ENCODE results near the gene MAP3K20.

The MAP3K20 gene

DNA sequence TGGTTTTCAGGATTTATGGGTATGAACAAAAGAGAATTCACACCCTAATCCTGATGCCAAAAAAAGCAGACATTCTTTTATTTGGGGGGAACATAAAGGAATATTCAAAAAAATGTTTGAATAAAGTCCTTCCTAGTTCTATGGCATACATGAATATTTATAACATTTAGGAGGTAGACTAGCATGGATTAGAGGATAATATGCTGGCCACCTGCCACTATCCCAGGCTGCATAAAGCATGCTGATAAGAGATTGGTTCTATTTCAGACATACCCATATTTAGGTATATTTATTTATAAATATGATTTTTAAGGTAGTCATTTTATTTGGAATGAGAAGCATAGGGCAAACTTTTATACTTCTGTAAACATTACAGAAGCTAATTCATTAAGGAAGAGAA is 34.9 kb upstream of the MAP3K20 start:
- no peak for TF ChIP-seq POLR2AphosphoS5 (IDR thresholded peaks at IDR 0.05; ENCODE audit: low read depth, low read length)
- no peak for TF ChIP-seq TAF1 (IDR thresholded peaks at IDR 0.05; ENCODE audit: borderline replicate concordance, low read depth, low read length)
- no peak for TF ChIP-seq POLR2A (IDR thresholded peaks at IDR 0.05; ENCODE audit: low read depth, low read length)
- FAIRE-seq (no peak), DNase-seq (ENCODE audit: insufficient read length) (no peak)

- DNase-seq (ENCODE audit: insufficient read length) (no peak), FAIRE-seq (no peak)
- TF ChIP-seq POLR2A (IDR thresholded peaks at IDR 0.05; ENCODE audit: low read depth, low read length) (no peak), POLR2AphosphoS5 (IDR thresholded peaks at IDR 0.05; ENCODE audit: low read depth, low read length) (no peak), TAF1 (IDR thresholded peaks at IDR 0.05; ENCODE audit: borderline replicate concordance, low read depth, low read length) (no peak)
Observed at GRCh38 chr2:173043476-173043875, 32.2 kb upstream of the MAP3K20 start.

GRCh38 chr2:173043897-173044519 is 31.6 kb upstream of the MAP3K20 start:
- TF ChIP-seq POLR2A (IDR thresholded peaks at IDR 0.05; ENCODE audit: low read depth, low read length) (no peak), POLR2AphosphoS5 (IDR thresholded peaks at IDR 0.05; ENCODE audit: low read depth, low read length) (no peak), TAF1 (IDR thresholded peaks at IDR 0.05; ENCODE audit: borderline replicate concordance, low read depth, low read length) (no peak)
- no peak for FAIRE-seq
- DNase-seq (ENCODE audit: insufficient read length): no peak

DNA sequence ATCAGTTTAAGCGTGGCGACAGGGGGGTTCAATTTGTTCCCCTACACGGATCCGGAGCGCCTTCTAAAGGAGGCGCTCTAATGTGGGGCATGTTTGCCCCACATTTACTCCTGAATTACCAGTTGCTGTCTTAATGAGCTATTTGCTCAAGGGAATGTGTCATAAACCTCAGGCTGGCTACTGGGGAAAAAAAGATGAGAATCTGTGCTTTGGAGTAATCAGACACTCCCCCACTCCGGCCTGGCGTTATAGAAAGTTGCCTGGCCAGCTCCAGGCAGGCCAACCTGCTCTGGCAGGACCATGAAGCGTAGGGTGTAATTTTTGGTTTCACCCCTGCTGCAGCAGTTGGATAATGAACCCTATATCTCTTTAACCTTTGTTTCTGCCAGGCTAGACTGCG is 31.0 kb upstream of the MAP3K20 start:
- TF ChIP-seq POLR2A (IDR thresholded peaks at IDR 0.05; ENCODE audit: low read depth, low read length) (no peak), POLR2AphosphoS5 (IDR thresholded peaks at IDR 0.05; ENCODE audit: low read depth, low read length) (no peak), TAF1 (IDR thresholded peaks at IDR 0.05; ENCODE audit: borderline replicate concordance, low read depth, low read length) (no peak)
- FAIRE-seq: no peak
- no peak for DNase-seq (ENCODE audit: insufficient read length)

DNA sequence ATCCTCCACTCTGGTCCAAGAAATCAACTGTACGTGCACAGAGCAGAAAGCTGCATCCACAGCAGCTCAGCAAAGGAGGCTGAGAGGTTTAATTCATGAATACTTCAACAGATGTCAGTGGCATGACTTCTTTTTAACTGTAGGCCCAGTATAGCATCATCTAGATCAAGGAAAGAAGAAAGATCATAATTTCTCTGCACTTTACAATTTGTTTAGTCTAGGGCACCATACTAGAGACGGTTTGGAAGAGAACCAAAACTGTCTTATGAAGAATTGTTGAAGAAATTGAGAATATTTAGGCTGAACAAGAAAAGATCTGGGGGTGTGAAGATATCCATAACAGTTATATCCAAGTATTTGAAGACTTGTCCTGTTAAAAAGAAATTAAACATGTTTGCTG is 30.5 kb upstream of the MAP3K20 start:
- DNase-seq (ENCODE audit: insufficient read length) (no peak), FAIRE-seq (no peak)
- TF ChIP-seq TAF1 (IDR thresholded peaks at IDR 0.05; ENCODE audit: borderline replicate concordance, low read depth, low read length) (no peak), POLR2AphosphoS5 (IDR thresholded peaks at IDR 0.05; ENCODE audit: low read depth, low read length) (no peak), POLR2A (IDR thresholded peaks at IDR 0.05; ENCODE audit: low read depth, low read length) (no peak)

DNA sequence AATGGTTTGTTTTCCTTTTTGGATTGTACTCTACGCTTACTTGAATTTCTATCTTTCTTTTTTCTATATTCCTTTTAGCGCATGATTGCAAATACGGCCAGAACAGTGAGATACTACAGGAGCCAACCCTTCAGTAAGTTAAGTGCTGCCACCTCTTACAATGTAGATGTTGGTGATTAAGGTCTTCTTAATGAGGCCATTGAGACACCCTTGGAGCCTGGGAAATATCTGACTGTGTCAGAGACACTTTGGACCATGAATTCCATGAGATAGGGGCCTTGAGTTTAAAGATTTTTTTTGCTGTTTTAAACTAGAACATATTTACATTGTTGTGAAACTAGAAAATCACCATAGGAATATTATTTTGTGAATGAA is 27.1 kb upstream of the MAP3K20 start:
- TF ChIP-seq POLR2AphosphoS5 (IDR thresholded peaks at IDR 0.05; ENCODE audit: low read depth, low read length): no peak
- TF ChIP-seq POLR2A (IDR thresholded peaks at IDR 0.05; ENCODE audit: low read depth, low read length): no peak
- TF ChIP-seq TAF1 (IDR thresholded peaks at IDR 0.05; ENCODE audit: borderline replicate concordance, low read depth, low read length): no peak
- DNase-seq (ENCODE audit: insufficient read length): no peak
- no peak for FAIRE-seq

- TF ChIP-seq TAF1 (IDR thresholded peaks at IDR 0.05; ENCODE audit: borderline replicate concordance, low read depth, low read length) (no peak), POLR2A (IDR thresholded peaks at IDR 0.05; ENCODE audit: low read depth, low read length) (no peak), POLR2AphosphoS5 (IDR thresholded peaks at IDR 0.05; ENCODE audit: low read depth, low read length) (no peak)
- FAIRE-seq (no peak), DNase-seq (ENCODE audit: insufficient read length) (peak; percentile 10)
Observed at GRCh38 chr2:173048897-173049661, 26.6 kb upstream of the MAP3K20 start.

GRCh38 chr2:173049831-173050230 is 25.8 kb upstream of the MAP3K20 start:
- FAIRE-seq (no peak), DNase-seq (ENCODE audit: insufficient read length) (no peak)
- no peak for TF ChIP-seq POLR2A (IDR thresholded peaks at IDR 0.05; ENCODE audit: low read depth, low read length)
- no peak for TF ChIP-seq TAF1 (IDR thresholded peaks at IDR 0.05; ENCODE audit: borderline replicate concordance, low read depth, low read length)

DNA sequence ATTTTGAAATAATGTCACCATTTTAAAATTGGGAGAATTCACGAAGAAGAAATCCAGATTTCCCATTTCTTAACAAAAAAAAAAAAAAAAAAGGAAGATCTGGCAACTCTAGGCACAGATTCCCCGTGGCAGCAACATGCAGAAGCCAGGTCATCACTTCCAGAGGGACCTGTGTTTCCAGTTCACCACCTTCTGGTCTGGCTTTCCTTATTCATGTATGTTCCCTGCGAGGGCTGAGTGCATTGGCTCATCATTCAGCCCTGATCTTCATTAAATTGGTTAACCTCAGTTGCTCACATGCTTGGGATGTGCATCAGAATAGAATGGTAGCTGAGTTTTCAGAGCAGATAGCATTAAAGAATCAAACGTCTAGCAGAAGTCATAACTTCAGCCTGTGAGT is 25.0 kb upstream of the MAP3K20 start:
- DNase-seq (ENCODE audit: insufficient read length) (no peak), FAIRE-seq (no peak)
- TF ChIP-seq POLR2A (IDR thresholded peaks at IDR 0.05; ENCODE audit: low read depth, low read length) (no peak), TAF1 (IDR thresholded peaks at IDR 0.05; ENCODE audit: borderline replicate concordance, low read depth, low read length) (no peak), POLR2AphosphoS5 (IDR thresholded peaks at IDR 0.05; ENCODE audit: low read depth, low read length) (no peak)

DNA sequence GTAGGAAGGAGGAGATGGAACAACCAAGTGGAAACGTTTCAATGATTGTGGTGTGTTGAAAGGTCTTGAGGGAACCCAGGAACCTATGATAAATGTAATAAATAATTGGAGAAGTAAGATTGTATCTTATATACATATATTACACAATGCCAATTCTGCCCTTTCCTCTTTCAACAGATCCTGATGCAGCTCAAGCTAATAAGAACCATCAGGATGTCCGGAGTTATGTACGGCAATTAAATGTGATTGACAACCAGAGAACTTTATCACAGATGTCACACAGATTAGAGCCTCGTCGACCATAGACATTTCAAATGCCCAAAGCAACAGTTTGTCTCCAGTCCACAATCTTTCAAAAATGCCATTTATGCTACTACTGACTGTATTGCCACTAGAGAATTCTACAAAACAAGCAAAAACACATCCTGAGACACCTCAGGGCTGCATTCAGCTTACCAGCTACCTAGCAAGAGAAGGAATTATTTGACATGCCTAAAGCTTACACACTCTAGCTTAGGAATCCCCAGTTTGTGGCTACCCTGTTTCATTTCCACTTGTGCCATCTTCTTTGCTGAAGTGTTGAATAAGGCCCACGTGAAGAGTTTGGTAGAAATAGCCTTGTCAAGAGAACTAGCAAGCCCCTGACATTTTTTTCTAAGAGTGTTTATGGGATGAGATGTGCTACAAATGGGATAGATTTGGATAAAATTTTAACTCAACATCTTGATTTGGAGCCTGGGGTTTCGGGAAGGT is 24.0 kb upstream of the MAP3K20 start:
- TF ChIP-seq POLR2AphosphoS5 (IDR thresholded peaks at IDR 0.05; ENCODE audit: low read depth, low read length) (no peak), TAF1 (IDR thresholded peaks at IDR 0.05; ENCODE audit: borderline replicate concordance, low read depth, low read length) (no peak)
- FAIRE-seq (no peak), DNase-seq (ENCODE audit: insufficient read length) (no peak)

DNA sequence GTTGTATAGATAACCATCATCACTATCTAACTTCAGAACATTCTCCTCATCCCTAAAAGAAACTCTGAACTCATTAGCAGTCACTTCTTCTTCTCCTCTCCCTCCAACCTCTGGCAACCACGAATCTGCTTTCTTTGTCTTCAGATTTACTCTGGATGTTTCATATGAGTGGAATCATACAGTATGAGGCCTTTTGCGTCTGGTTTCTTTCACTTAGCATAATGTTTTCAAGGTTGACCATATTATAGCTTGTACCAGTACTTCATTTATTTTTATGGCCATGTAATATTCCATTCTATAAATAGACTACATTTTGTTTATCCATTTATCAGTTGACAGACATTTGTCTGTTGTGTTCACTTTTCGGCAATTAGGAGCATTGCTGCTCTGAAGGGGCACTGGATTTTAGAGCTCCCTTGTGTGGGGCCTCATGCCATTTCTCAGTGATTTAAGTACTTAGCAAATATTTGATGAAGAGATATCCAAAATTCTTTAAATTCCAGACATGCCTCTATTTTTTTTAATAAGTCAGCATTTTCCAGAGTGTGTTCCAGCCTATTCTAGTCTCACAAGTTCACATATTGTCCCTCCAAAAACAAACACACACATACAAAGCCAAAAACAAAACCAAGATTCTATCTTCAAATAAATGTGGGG is 22.5 kb upstream of the MAP3K20 start:
- FAIRE-seq: no peak
- no peak for DNase-seq (ENCODE audit: insufficient read length)
- TF ChIP-seq POLR2AphosphoS5 (IDR thresholded peaks at IDR 0.05; ENCODE audit: low read depth, low read length) (no peak), TAF1 (IDR thresholded peaks at IDR 0.05; ENCODE audit: borderline replicate concordance, low read depth, low read length) (no peak), POLR2A (IDR thresholded peaks at IDR 0.05; ENCODE audit: low read depth, low read length) (no peak)
